ENCODE results near the gene NOTCH1. TPM values are rescaled to one million over a fixed set of nuclear protein-coding genes. Genes with fewer than 3 reads are reported as not detected.

The NOTCH1 gene
- total RNA-seq, 1 experiment from 2014 or later = 39.2 TPM

- H2AFZ ChIP-seq = no peak overlapping the region
- no peak for DNase-seq
- no peaks in the 10 kb centered on the region for H3K4me1 ChIP-seq (replicated peaks; ENCODE audit: insufficient read depth)
- H3K4me3 ChIP-seq = no peak overlapping the region
- no peak for TF ChIP-seq EZH2 (IDR thresholded peaks at IDR 0.05; ENCODE audit: low read depth)
- no peak for TF ChIP-seq CTCF (conservative IDR thresholded peaks at IDR 0.05)
- H3K9me2 ChIP-seq (ENCODE audit: insufficient read depth) = no peaks in the 10 kb centered on the region
- H3K27me3 ChIP-seq (ENCODE audit: insufficient read depth, low read depth) = peaks cover 29% of the 10 kb centered on the region
- POLR2A ChIA-PET (ENCODE audit: unreplicated experiment) = no interaction called here
- intact Hi-C loops (cut with micrococcal nuclease; ENCODE audit: unreplicated experiment) = no loop called here
- no peak overlapping the region for H3K4me2 ChIP-seq
- H3K27ac ChIP-seq = no peak overlapping the region
- no peaks in the 10 kb centered on the region for H3K9me3 ChIP-seq (ENCODE audit: insufficient read depth, low read depth)
- CTCF ChIA-PET = no interaction called here
- H4K20me1 ChIP-seq (ENCODE audit: insufficient read depth) = no peaks in the 10 kb centered on the region
- H3K79me2 ChIP-seq (ENCODE audit: low read depth) = no peaks in the 10 kb centered on the region
- BruUV-seq (replicated peaks) = no TSS peak
- H3F3A ChIP-seq (ENCODE audit: insufficient read depth, low read depth) = no peaks in the 10 kb centered on the region
- no peaks in the 10 kb centered on the region for H3K36me3 ChIP-seq (ENCODE audit: low read depth)
Measured at GRCh38 chr9:136588663-136589464, 43.0 kb upstream of the NOTCH1 start.

- Histone ChIP-seq H3F3A (ENCODE audit: insufficient read depth, low read depth) (no peaks in the 10 kb centered on the region), H3K36me3 (ENCODE audit: low read depth) (no peaks in the 10 kb centered on the region), H3K4me3 (no peak overlapping the region), H3K9me2 (ENCODE audit: insufficient read depth) (no peaks in the 10 kb centered on the region), H2AFZ (no peak overlapping the region), H3K79me2 (ENCODE audit: low read depth) (no peaks in the 10 kb centered on the region), H4K20me1 (ENCODE audit: insufficient read depth) (no peaks in the 10 kb centered on the region), H3K27ac (no peak overlapping the region), H3K4me2 (no peak overlapping the region), H3K9me3 (ENCODE audit: insufficient read depth, low read depth) (no peaks in the 10 kb centered on the region), H3K4me1 (replicated peaks; ENCODE audit: insufficient read depth) (no peaks in the 10 kb centered on the region), H3K27me3 (ENCODE audit: insufficient read depth, low read depth) (peaks cover 22% of the 10 kb centered on the region)
- intact Hi-C loops (cut with micrococcal nuclease; ENCODE audit: unreplicated experiment) = no loop called here
- CTCF ChIA-PET = no interaction called here
- no TSS peak for BruUV-seq (replicated peaks)
- POLR2A ChIA-PET (ENCODE audit: unreplicated experiment) = no interaction called here
- no peak for TF ChIP-seq EZH2 (IDR thresholded peaks at IDR 0.05; ENCODE audit: low read depth)
- no peak for TF ChIP-seq CTCF (conservative IDR thresholded peaks at IDR 0.05)
- DNase-seq = no peak
Measured at GRCh38 chr9:136587944-136588662, 42.3 kb upstream of the NOTCH1 start.

- intact Hi-C loops (cut with micrococcal nuclease; ENCODE audit: unreplicated experiment) = no loop called here
- no TSS peak for BruUV-seq (replicated peaks)
Measured at GRCh38 chr9:136587145-136587943, 41.5 kb upstream of the NOTCH1 start.

More at GRCh38 chr9:136587145-136587943, 41.5 kb upstream of the NOTCH1 start:
- TF ChIP-seq EZH2 (IDR thresholded peaks at IDR 0.05; ENCODE audit: low read depth) (no peak), CTCF (conservative IDR thresholded peaks at IDR 0.05) (no peak)
- CTCF ChIA-PET = no interaction called here
- Histone ChIP-seq H3K4me3 (no peak overlapping the region), H3K9me2 (ENCODE audit: insufficient read depth) (no peaks in the 10 kb centered on the region), H3K4me1 (replicated peaks; ENCODE audit: insufficient read depth) (no peaks in the 10 kb centered on the region), H3K4me2 (no peak overlapping the region), H2AFZ (no peak overlapping the region), H3F3A (ENCODE audit: insufficient read depth, low read depth) (peaks cover 3% of the 10 kb centered on the region; the same call in 1 of the 2 replicates), H4K20me1 (ENCODE audit: insufficient read depth) (no peaks in the 10 kb centered on the region), H3K9me3 (ENCODE audit: insufficient read depth, low read depth) (no peaks in the 10 kb centered on the region), H3K36me3 (ENCODE audit: low read depth) (no peaks in the 10 kb centered on the region), H3K27ac (no peak overlapping the region), H3K27me3 (ENCODE audit: insufficient read depth, low read depth) (peaks cover 14% of the 10 kb centered on the region), H3K79me2 (ENCODE audit: low read depth) (no peaks in the 10 kb centered on the region)
- DNase-seq = no peak
- POLR2A ChIA-PET (ENCODE audit: unreplicated experiment) = interaction anchor here (0.6 kb wide), 1 partner anchor 459 kb away, joined by 6 read pairs; no protein-coding TSS in a partner anchor
